PFSK-1 (cell line): ENCODE measurements around the gene VAMP5.

Source experiments
- FOXP2 ChIP-seq: optimal IDR thresholded peaks from 2 replicates; pipeline ENCODE3; 2011; ENCODE audit warnings: borderline replicate concordance, control low read depth, inconsistent platforms; ENCODE audit not compliant: insufficient read depth; ENCODE audit errors: extremely low read length, extremely low read depth
- POLR2AphosphoS5 ChIP-seq: IDR thresholded peaks from 2 replicates; pipeline ENCODE4 v1.6.1; 2012; ENCODE audit warnings: low read depth, mild to moderate bottlenecking, control low read depth, low read length, moderate library complexity
- REST ChIP-seq, 2 experiments: IDR thresholded peaks; 2 replicates each; pipeline versions ENCODE4 v1.6.1 to v1.8.0; 2011 to 2012; ENCODE audit warnings: low read depth in 2 of 2, low read length in 2 of 2, control low read depth in 1 of 2, inconsistent platforms in 1 of 2, mild to moderate bottlenecking in 1 of 2, moderate library complexity in 1 of 2; ENCODE audit not compliant: insufficient read depth in 1 of 2
- SIN3A ChIP-seq: IDR thresholded peaks from 2 replicates; pipeline ENCODE4 v1.6.1; 2012; ENCODE audit warnings: mild to moderate bottlenecking, low read length, moderate library complexity, borderline replicate concordance; ENCODE audit not compliant: insufficient read depth
- TAF1 ChIP-seq: IDR thresholded peaks from 2 replicates; pipeline ENCODE4 v1.6.1; 2012; ENCODE audit warnings: low read length, control low read depth, borderline replicate concordance; ENCODE audit not compliant: insufficient read depth

VAMP5 gene

GRCh38 chr2:85547859-85548607 lies 36.2 kb upstream of the VAMP5 start:
- TF ChIP-seq SIN3A (no peak), REST (IDR thresholded peaks at IDR 0.05; ENCODE audit: insufficient read depth in 1 of 2, low read depth in 2 of 2, low read length in 2 of 2) (no peak)

- TF ChIP-seq REST (IDR thresholded peaks at IDR 0.05; ENCODE audit: insufficient read depth in 1 of 2, low read depth in 2 of 2, low read length in 2 of 2) (no peak), POLR2AphosphoS5 (no peak), TAF1 (no peak), FOXP2 (no peak), SIN3A (no peak)
Observed at GRCh38 chr2:85548608-85548900, 35.7 kb upstream of the VAMP5 start.

GRCh38 chr2:85549095-85549494 lies 35.1 kb upstream of the VAMP5 start:
- TF ChIP-seq SIN3A (no peak), FOXP2 (no peak)

GRCh38 chr2:85549826-85550225 lies 34.4 kb upstream of the VAMP5 start:
- TF ChIP-seq FOXP2, result no peak
- no peak for TF ChIP-seq REST (IDR thresholded peaks at IDR 0.05; ENCODE audit: insufficient read depth in 1 of 2, low read depth in 2 of 2, low read length in 2 of 2)
- TF ChIP-seq SIN3A, result no peak
- no peak for TF ChIP-seq TAF1
- no peak for TF ChIP-seq POLR2AphosphoS5

- no peak for TF ChIP-seq REST (IDR thresholded peaks at IDR 0.05; ENCODE audit: insufficient read depth in 1 of 2, low read depth in 2 of 2, low read length in 2 of 2)
- TF ChIP-seq TAF1, result no peak
- TF ChIP-seq SIN3A, result no peak
- no peak for TF ChIP-seq FOXP2
- TF ChIP-seq POLR2AphosphoS5, result no peak
Observed at GRCh38 chr2:85550486-85550885, 33.7 kb upstream of the VAMP5 start.
